GM19238 (cell line): ENCODE data around the gene PTGIS.
"Not testable (repeated sequence)": the region's sequence is repeated elsewhere in the genome, so short reads cannot be mapped to it uniquely, and the experiment has no call there.

Experiments
- DNase-seq: peaks from one replicate; pipeline ENCODE4 v3.0.0; 2011; ENCODE audit warnings: low spot score; ENCODE audit not compliant: insufficient read length

PTGIS gene

GRCh38 chr20:49567421-49568277, at the start of gene PTGIS:
TSS of gene PTGIS (minus strand) at chr20:49568137. CDS start at chr20:49568116, 21 bp downstream.
- no peak for DNase-seq

- DNase-seq, result not testable (repeated sequence)
Measured at GRCh38 chr20:49617394-49617793, 49.5 kb upstream of the PTGIS start.

- no peak for DNase-seq
Measured at GRCh38 chr20:49616154-49617007, 48.4 kb upstream of the PTGIS start.

- DNase-seq, result no peak
Measured at GRCh38 chr20:49615401-49616153, 47.6 kb upstream of the PTGIS start.

- DNase-seq, result not testable (repeated sequence)
Measured at GRCh38 chr20:49615051-49615400, 47.1 kb upstream of the PTGIS start.

- no peak for DNase-seq
Measured at GRCh38 chr20:49614338-49615050, 46.6 kb upstream of the PTGIS start.

GRCh38 chr20:49612127-49612738, 44.3 kb upstream of the PTGIS start:
- no peak for DNase-seq

GRCh38 chr20:49611539-49612126, 43.7 kb upstream of the PTGIS start:
- not testable (repeated sequence) for DNase-seq

- DNase-seq, result peak; percentile 81
Measured at GRCh38 chr20:49610691-49611538, 43.0 kb upstream of the PTGIS start.

GRCh38 chr20:49608752-49609670, 41.1 kb upstream of the PTGIS start:
- peak; percentile 72 for DNase-seq

GRCh38 chr20:49607568-49607967, 39.6 kb upstream of the PTGIS start:
- DNase-seq, result no peak

- no peak for DNase-seq
Measured at GRCh38 chr20:49603209-49603627, 35.3 kb upstream of the PTGIS start.

- no peak for DNase-seq
Measured at GRCh38 chr20:49602345-49603208, 34.6 kb upstream of the PTGIS start.

GRCh38 chr20:49601153-49601924, 33.4 kb upstream of the PTGIS start:
- DNase-seq, result no peak

- no peak for DNase-seq
Measured at GRCh38 chr20:49599746-49600113, 31.8 kb upstream of the PTGIS start.

GRCh38 chr20:49597825-49598395, 30.0 kb upstream of the PTGIS start:
- DNase-seq, result no peak
